GM18498 (cell line): ENCODE data around the gene KCTD16.

ENCODE experiments used
- ATAC-seq: cut with Tn5 transposase; IDR thresholded peaks from one replicate; pipeline ENCODE4 v1.9.1; 2021; ENCODE audit warnings: mild to moderate bottlenecking, moderate library complexity; ENCODE audit not compliant: unreplicated experiment

The KCTD16 gene

GRCh38 chr5:144276034-144276822, 105.6 kb downstream of the KCTD16 start:
- no peak for ATAC-seq

- ATAC-seq = no peak
These were observed 111.1 kb downstream of the KCTD16 start for GRCh38 chr5:144281784-144282183.

- ATAC-seq = no peak
These were observed 113.4 kb downstream of the KCTD16 start for GRCh38 chr5:144284036-144284435.

GRCh38 chr5:144284931-144285502, 114.3 kb downstream of the KCTD16 start:
- ATAC-seq = no peak

GRCh38 chr5:144289277-144289676, 118.6 kb downstream of the KCTD16 start:
- ATAC-seq = no peak

GRCh38 chr5:144292029-144292428, 121.4 kb downstream of the KCTD16 start:
- ATAC-seq = no peak

- ATAC-seq = no peak
These were observed 124.6 kb downstream of the KCTD16 start for GRCh38 chr5:144295284-144295683.

GRCh38 chr5:144297081-144297480, 126.4 kb downstream of the KCTD16 start:
- ATAC-seq = no peak

GRCh38 chr5:144298658-144299057, 128.0 kb downstream of the KCTD16 start:
- no peak for ATAC-seq

- peak; percentile 69 for ATAC-seq
These were observed 134.0 kb downstream of the KCTD16 start for GRCh38 chr5:144304688-144305087.

GRCh38 chr5:144307736-144308135, 137.1 kb downstream of the KCTD16 start:
- ATAC-seq = no peak

- no peak for ATAC-seq
These were observed 137.5 kb downstream of the KCTD16 start for GRCh38 chr5:144308174-144308573.

GRCh38 chr5:144308906-144309670, 138.4 kb downstream of the KCTD16 start:
- ATAC-seq = no peak

GRCh38 chr5:144310621-144311020, 139.9 kb downstream of the KCTD16 start:
- no peak for ATAC-seq

- ATAC-seq = no peak
These were observed 142.6 kb downstream of the KCTD16 start for GRCh38 chr5:144313147-144313726.

GRCh38 chr5:144315026-144315425, 144.4 kb downstream of the KCTD16 start:
- ATAC-seq = no peak

GRCh38 chr5:144315994-144316634, 145.4 kb downstream of the KCTD16 start:
- ATAC-seq = no peak

- no peak for ATAC-seq
These were observed 147.3 kb downstream of the KCTD16 start for GRCh38 chr5:144318011-144318410.

GRCh38 chr5:144318460-144318859, 147.8 kb downstream of the KCTD16 start:
- no peak for ATAC-seq

GRCh38 chr5:144323181-144323580, 152.5 kb downstream of the KCTD16 start:
- ATAC-seq = no peak

GRCh38 chr5:144325532-144325931, 154.9 kb downstream of the KCTD16 start:
- no peak for ATAC-seq
